ENCODE data around the gene BTF3. TPM values are rescaled to one million over a fixed set of nuclear protein-coding genes. Genes with fewer than 3 reads are reported as not detected.
"Not testable (repeated sequence)": the region's sequence is repeated elsewhere in the genome, so short reads cannot be mapped to it uniquely, and the experiment has no call there.

BTF3 gene
- total RNA-seq, 1 donor = 207 TPM

DNA sequence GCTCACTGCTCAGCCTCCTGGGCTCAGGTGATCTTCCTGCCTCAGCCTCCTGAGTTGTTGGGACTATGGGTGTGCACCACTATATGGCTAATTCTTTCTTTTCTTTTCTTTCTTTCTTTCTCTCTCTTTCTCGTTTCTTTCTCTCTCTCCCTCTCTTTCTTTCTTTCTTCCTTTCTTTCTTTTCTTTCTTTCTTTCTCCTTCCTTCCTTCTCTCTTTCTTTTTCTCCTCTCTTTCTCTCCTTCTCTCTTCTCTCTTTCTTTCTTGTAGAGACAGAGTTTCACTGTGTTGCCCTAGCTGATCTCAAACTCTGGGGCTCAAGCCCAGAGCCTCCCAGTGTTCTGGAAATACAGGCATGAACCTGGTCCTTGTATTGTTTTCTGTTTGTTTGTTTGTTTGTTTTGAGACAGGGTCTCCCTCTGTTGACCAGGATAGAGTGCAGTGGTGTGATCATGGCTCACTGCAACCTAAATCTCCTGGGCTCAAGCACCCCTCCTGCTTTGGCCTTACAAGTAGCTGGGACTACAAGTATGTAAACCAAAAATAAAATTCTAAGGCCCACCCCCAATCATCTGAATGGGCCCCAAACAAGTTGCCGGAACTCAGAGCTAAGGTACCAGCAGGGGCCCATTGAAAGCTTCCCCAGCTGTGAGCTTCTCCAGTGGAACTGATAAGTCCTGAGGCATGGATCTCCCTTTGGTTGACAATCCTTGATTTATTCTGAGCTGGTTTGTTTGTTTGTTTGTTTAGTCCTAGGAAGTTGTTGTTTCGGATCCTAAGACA, 11.9 kb upstream of the BTF3 start:
- Histone ChIP-seq H3K9me3 (ENCODE audit: low read depth, low read length) (no peaks in the 10 kb centered on the region), H3K36me3 (ENCODE audit: insufficient read depth, low read length) (no peaks in the 10 kb centered on the region), H3K4me3 (ENCODE audit: insufficient read depth, low read length) (no peak overlapping the region), H3K4me2 (ENCODE audit: insufficient read depth, low read length) (no peak overlapping the region), H3K27ac (ENCODE audit: low read depth, low read length) (no peak overlapping the region), H3K4me1 (ENCODE audit: insufficient read depth, low read length) (no peaks in the 10 kb centered on the region), H3K79me2 (ENCODE audit: insufficient read depth, low read length) (no peaks in the 10 kb centered on the region), H3K27me3 (ENCODE audit: insufficient read depth, low read length) (no peaks in the 10 kb centered on the region), H4K20me1 (ENCODE audit: insufficient read depth, low read length) (no peaks in the 10 kb centered on the region), H2AFZ (ENCODE audit: low read length) (no peak overlapping the region)
- no peak for DNase-seq (ENCODE audit: insufficient read length, low spot score, missing footprints)
- no peak for TF ChIP-seq CTCF (IDR thresholded peaks at IDR 0.05; ENCODE audit: extremely low read depth, low read depth, low read length)

DNA sequence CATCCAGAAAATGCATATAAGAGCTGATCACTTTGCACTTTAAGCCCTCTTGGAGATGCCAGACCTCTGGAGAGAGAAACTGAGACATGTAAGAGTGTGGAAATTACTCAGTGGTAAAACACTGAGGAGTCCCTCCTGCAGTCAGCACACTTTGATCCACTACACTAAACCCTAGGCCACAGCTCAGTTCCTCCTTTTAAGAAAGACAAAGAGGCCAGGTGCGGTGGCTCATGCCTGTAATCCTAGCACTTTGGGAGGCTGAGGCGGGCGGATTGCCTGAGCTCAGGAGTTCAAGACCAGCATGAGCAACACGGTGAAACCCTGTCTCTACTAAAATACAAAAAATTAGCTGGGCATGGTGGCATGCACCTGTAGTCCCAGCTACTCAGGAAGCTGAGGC, 11.0 kb upstream of the BTF3 start:
- H3K4me2 ChIP-seq (ENCODE audit: insufficient read depth, low read length); H3K79me2 ChIP-seq (ENCODE audit: insufficient read depth, low read length); DNase-seq (ENCODE audit: insufficient read length, low spot score, missing footprints); H3K4me3 ChIP-seq (ENCODE audit: insufficient read depth, low read length); H3K9me3 ChIP-seq (ENCODE audit: low read depth, low read length); H3K27ac ChIP-seq (ENCODE audit: low read depth, low read length); H4K20me1 ChIP-seq (ENCODE audit: insufficient read depth, low read length); H3K27me3 ChIP-seq (ENCODE audit: insufficient read depth, low read length); H3K36me3 ChIP-seq (ENCODE audit: insufficient read depth, low read length); H3K4me1 ChIP-seq (ENCODE audit: insufficient read depth, low read length); H2AFZ ChIP-seq (ENCODE audit: low read length): not testable (repeated sequence)

DNA sequence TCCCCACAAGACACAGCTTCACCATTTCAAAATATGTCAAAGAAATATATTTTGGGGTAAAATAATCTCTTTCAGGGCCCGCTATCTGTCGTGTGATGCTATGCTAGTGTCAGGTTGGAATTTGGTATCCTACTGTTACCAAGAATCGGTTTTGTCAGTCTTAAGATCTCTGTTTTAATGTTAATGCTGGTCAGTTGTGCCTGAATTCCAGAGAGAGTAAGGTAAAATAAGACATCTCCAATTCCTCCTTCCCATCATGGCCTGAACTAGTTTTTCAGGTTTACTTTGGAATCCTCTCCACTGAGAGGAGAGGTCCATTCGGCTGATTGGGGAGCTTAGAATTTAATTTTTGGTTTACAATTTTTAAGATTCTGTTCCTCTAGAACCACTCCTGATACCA, 10.4 kb upstream of the BTF3 start:
- no peak for TF ChIP-seq CTCF (IDR thresholded peaks at IDR 0.05; ENCODE audit: extremely low read depth, low read depth, low read length)
- Histone ChIP-seq H3K4me3 (ENCODE audit: insufficient read depth, low read length) (no peak overlapping the region), H3K9me3 (ENCODE audit: low read depth, low read length) (no peaks in the 10 kb centered on the region), H2AFZ (ENCODE audit: low read length) (no peak overlapping the region), H3K4me1 (ENCODE audit: insufficient read depth, low read length) (no peaks in the 10 kb centered on the region), H3K4me2 (ENCODE audit: insufficient read depth, low read length) (no peak overlapping the region), H3K79me2 (ENCODE audit: insufficient read depth, low read length) (no peaks in the 10 kb centered on the region), H3K27me3 (ENCODE audit: insufficient read depth, low read length) (no peaks in the 10 kb centered on the region), H3K36me3 (ENCODE audit: insufficient read depth, low read length) (no peaks in the 10 kb centered on the region), H4K20me1 (ENCODE audit: insufficient read depth, low read length) (no peaks in the 10 kb centered on the region), H3K27ac (ENCODE audit: low read depth, low read length) (no peak overlapping the region)
- no peak for DNase-seq (ENCODE audit: insufficient read length, low spot score, missing footprints)

DNA sequence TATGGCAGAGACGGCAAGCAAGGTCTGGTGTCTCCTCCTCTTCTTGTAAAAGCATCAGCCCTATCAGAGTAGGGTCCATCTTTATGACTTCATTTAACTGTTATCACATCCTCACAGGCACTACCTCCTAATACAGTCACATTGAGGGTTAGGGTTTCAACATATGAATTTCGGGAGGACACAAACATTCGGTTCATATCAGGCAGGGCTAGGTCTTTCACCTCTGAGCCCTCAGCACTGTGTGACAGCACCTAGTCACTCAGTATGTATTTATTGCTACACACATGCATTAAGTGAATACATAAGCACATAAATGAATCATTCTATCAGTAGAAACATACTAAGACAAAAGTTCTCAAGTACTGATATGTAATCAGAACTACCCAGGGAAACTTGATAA, 9.4 kb upstream of the BTF3 start:
- Histone ChIP-seq H3K27ac (ENCODE audit: low read depth, low read length) (no peak overlapping the region), H3K4me3 (ENCODE audit: insufficient read depth, low read length) (no peak overlapping the region), H3K4me2 (ENCODE audit: insufficient read depth, low read length) (no peak overlapping the region), H3K27me3 (ENCODE audit: insufficient read depth, low read length) (no peaks in the 10 kb centered on the region), H3K79me2 (ENCODE audit: insufficient read depth, low read length) (no peaks in the 10 kb centered on the region), H3K9me3 (ENCODE audit: low read depth, low read length) (no peaks in the 10 kb centered on the region), H3K36me3 (ENCODE audit: insufficient read depth, low read length) (no peaks in the 10 kb centered on the region), H2AFZ (ENCODE audit: low read length) (no peak overlapping the region), H3K4me1 (ENCODE audit: insufficient read depth, low read length) (no peaks in the 10 kb centered on the region), H4K20me1 (ENCODE audit: insufficient read depth, low read length) (no peaks in the 10 kb centered on the region)
- DNase-seq (ENCODE audit: insufficient read length, low spot score, missing footprints) = no peak
- TF ChIP-seq CTCF (IDR thresholded peaks at IDR 0.05; ENCODE audit: extremely low read depth, low read depth, low read length) = no peak

All from osteoblast (primary cell).